Fibroblast of lung (primary cell): ENCODE measurements around the gene PRR23E. TPM values are rescaled to one million over a fixed set of nuclear protein-coding genes. Genes with fewer than 3 reads are reported as not detected.

Experiments used
- DNase-seq, 2 donors: peaks; one replicate each; pipeline versions ENCODE4 v3.0.0 to v3.0.0-alpha.2; 2010; ENCODE audit warnings: low read depth in 2 of 2
- H2AFZ ChIP-seq: 2 replicates; pipeline ENCODE4 v1.5.1; 2012; ENCODE audit warnings: low read length, control low read depth, inconsistent platforms
- H3K27ac ChIP-seq: 2 replicates; pipeline ENCODE4 v1.5.1; 2011; ENCODE audit warnings: low read length, control low read depth; ENCODE audit not compliant: insufficient read depth
- H3K27me3 ChIP-seq: 2 replicates; pipeline ENCODE4 v1.5.1; 2011; ENCODE audit warnings: mild to moderate bottlenecking, low read length; ENCODE audit not compliant: control insufficient read depth, insufficient read depth
- H3K36me3 ChIP-seq: 2 replicates; pipeline ENCODE4 v1.5.1; 2011; ENCODE audit warnings: low read length; ENCODE audit not compliant: control insufficient read depth, insufficient read depth
- H3K4me1 ChIP-seq: 2 replicates; pipeline ENCODE4 v1.5.1; 2011; ENCODE audit warnings: low read length; ENCODE audit not compliant: control insufficient read depth, insufficient read depth; ENCODE audit errors: extremely low read depth
- H3K4me2 ChIP-seq: 2 replicates; pipeline ENCODE4 v1.5.1; 2011; ENCODE audit warnings: low read length, control low read depth; ENCODE audit not compliant: insufficient read depth; ENCODE audit errors: extremely low read depth
- H3K4me3 ChIP-seq, 4 experiments: fragments of 200-600 bp in 1 of 4; sonication (generic) in 1 of 4; replicated peaks in 1 of 4; 2 replicates each; pipeline ENCODE4 v1.5.1; 2011 to 2016; ENCODE audit warnings: low read length in 4 of 4, low read depth in 3 of 4, mild to moderate bottlenecking in 3 of 4, control low read depth in 2 of 4, inconsistent platforms in 1 of 4, mixed read lengths in 1 of 4; ENCODE audit not compliant: insufficient read depth in 1 of 4; ENCODE audit errors: control extremely low read depth in 1 of 4
- H3K79me2 ChIP-seq: 2 replicates; pipeline ENCODE4 v1.5.1; 2012; ENCODE audit warnings: mild to moderate bottlenecking, low read length, inconsistent platforms; ENCODE audit not compliant: control insufficient read depth, insufficient read depth
- H3K9ac ChIP-seq: 2 replicates; pipeline ENCODE4 v1.5.1; 2011; ENCODE audit warnings: mild to moderate bottlenecking, low read length, control low read depth; ENCODE audit not compliant: insufficient read depth
- H3K9me3 ChIP-seq: 2 replicates; pipeline ENCODE4 v1.5.1; 2012; ENCODE audit warnings: low read depth, low read length; ENCODE audit not compliant: control insufficient read depth, insufficient read depth
- H4K20me1 ChIP-seq: 2 replicates; pipeline ENCODE4 v1.5.1; 2011; ENCODE audit warnings: low read length; ENCODE audit not compliant: control insufficient read depth, insufficient read depth; ENCODE audit errors: extremely low read depth
- EZH2 ChIP-seq: IDR thresholded peaks from 2 replicates; pipeline ENCODE4 v1.5.1; 2012; ENCODE audit warnings: low read length, control low read depth, mild to moderate bottlenecking; ENCODE audit errors: missing control alignments
- polyA plus RNA-seq, 2 donors: library from polyadenylated mRNA; depleted of rRNA in 1 of 2; stranded (reverse) in 1 of 2; unstranded in 1 of 2; fragments of >200 nt; gene quantifications; 2 replicates each; pipeline ENCODE4 v1.2.1, GENCODE V29; 2011 to 2012; ENCODE audit warnings: missing spikeins in 1 of 2
- total RNA-seq: library from RNA; depleted of rRNA; stranded (reverse); fragments of >200 nt; gene quantifications from 2 replicates; pipeline ENCODE4 v1.2.1, GENCODE V29; 2014
- TF ChIP-seq, protein P1 (sequence below), 2 donors: IDR thresholded peaks in 1 of 2; conservative IDR thresholded peaks in 1 of 2; 1 replicate in 1 of 2; 2 replicates in 1 of 2; pipeline ENCODE4 v1.5.1; 2011 to 2012; ENCODE audit warnings: low read length in 2 of 2, control low read depth in 1 of 2, inconsistent platforms in 1 of 2, low read depth in 1 of 2, mild to moderate bottlenecking in 1 of 2

PRR23E gene
- total and polyA plus RNA-seq, 2 donors (not counting 1 experiment from before 2014, with no cell fraction given), result not detected

DNA sequence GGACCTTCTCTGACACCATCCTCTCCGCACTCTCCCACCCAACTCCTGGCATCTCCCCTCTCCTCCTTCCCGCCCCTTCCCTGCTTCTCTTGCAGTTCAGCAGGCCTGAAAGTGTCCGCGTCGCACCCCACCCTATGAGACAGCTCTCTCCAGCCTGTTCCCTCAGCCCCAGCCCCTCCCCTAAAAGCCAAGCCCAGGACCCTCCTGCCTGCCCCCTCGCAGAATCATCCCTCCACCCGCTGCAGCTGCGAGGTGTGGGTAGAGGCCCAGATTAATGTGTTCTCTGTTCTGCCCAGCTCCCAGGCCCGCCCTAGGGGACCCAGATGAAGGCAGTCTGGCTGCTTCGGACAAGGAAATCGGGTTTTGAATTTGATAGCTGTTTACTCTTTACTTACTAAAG is 410 bp downstream of the PRR23E start:
- no peak for DNase-seq
- Histone ChIP-seq H3K36me3 (no peaks in the 10 kb centered on the region), H3K9ac (no peak overlapping the region), H3K79me2 (no peaks in the 10 kb centered on the region), H3K9me3 (no peaks in the 10 kb centered on the region), H4K20me1 (no peaks in the 10 kb centered on the region), H3K4me3 (no peak overlapping the region), H3K4me2 (no peak overlapping the region), H2AFZ (no peak overlapping the region), H3K4me1 (no peaks in the 10 kb centered on the region), H3K27me3 (no peaks in the 10 kb centered on the region), H3K27ac (no peak overlapping the region)
- TF ChIP-seq, protein P1, sequence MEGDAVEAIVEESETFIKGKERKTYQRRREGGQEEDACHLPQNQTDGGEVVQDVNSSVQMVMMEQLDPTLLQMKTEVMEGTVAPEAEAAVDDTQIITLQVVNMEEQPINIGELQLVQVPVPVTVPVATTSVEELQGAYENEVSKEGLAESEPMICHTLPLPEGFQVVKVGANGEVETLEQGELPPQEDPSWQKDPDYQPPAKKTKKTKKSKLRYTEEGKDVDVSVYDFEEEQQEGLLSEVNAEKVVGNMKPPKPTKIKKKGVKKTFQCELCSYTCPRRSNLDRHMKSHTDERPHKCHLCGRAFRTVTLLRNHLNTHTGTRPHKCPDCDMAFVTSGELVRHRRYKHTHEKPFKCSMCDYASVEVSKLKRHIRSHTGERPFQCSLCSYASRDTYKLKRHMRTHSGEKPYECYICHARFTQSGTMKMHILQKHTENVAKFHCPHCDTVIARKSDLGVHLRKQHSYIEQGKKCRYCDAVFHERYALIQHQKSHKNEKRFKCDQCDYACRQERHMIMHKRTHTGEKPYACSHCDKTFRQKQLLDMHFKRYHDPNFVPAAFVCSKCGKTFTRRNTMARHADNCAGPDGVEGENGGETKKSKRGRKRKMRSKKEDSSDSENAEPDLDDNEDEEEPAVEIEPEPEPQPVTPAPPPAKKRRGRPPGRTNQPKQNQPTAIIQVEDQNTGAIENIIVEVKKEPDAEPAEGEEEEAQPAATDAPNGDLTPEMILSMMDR (conservative IDR thresholded peaks at IDR 0.05 in 1 of 2, IDR thresholded peaks at IDR 0.05 in 1 of 2; ENCODE audit: low read depth in 1 of 2, low read length in 2 of 2), result no peak
- no peak for TF ChIP-seq EZH2

DNA sequence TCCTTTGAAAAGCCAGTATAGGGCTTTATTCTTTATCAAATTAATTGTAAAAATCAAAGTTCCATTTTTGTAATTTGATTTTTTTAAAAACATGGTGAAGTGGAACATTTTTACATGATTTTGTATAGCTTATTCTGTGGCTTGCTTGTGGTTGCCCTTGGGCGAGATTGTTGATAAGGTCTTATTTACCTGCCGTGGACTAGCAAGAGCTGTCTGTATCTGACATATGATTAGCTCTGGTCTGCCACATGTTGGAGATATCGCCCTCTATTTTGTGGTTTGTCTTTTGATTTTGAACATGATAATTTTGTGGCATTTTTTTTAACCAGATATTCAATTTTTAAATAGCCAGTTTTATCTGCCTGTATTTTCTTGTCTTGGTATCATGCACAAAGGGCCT is 844 bp downstream of the PRR23E start:
- H3K9ac ChIP-seq, result no peak overlapping the region
- no peaks in the 10 kb centered on the region for H4K20me1 ChIP-seq
- H2AFZ ChIP-seq, result no peak overlapping the region
- H3K79me2 ChIP-seq, result no peaks in the 10 kb centered on the region
- no peaks in the 10 kb centered on the region for H3K9me3 ChIP-seq
- H3K36me3 ChIP-seq, result no peaks in the 10 kb centered on the region
- H3K4me2 ChIP-seq, result no peak overlapping the region
- no peaks in the 10 kb centered on the region for H3K4me1 ChIP-seq
- DNase-seq, result no peak
- no peak overlapping the region for H3K4me3 ChIP-seq
- H3K27me3 ChIP-seq, result no peaks in the 10 kb centered on the region
- H3K27ac ChIP-seq, result no peak overlapping the region
- TF ChIP-seq, protein P1 (conservative IDR thresholded peaks at IDR 0.05 in 1 of 2, IDR thresholded peaks at IDR 0.05 in 1 of 2; ENCODE audit: low read depth in 1 of 2, low read length in 2 of 2), result no peak
- no peak for TF ChIP-seq EZH2

DNA sequence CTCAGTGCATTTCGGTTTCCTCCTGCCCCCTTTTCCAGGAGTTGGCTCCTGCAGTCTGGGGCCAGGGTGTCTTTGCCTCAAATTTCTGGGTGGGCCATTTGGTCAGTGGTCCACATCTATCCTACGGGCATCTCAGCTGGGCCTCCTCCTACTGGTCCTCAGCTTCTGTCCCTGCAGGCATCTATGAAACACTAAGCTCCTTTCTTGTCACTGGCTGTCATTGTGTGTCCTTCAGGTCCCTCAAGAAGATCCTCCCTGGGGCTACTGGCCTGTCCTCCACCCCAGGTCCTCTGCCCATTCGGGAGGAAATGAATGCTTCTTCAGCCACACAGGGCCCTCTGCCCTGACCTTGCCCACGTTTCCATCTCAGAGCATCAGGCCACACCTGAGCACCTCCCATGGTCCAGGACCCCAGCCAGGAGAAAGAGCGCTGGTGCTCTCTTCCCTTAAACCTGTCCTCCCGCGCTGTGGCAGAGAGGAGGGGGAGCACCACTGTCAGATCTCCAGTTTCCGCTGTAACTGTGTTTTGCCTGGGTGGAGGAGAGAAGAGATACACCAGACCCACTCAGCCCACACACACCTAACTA is 1.8 kb downstream of the PRR23E start:
- TF ChIP-seq EZH2, result no peak
- TF ChIP-seq, protein P1 (conservative IDR thresholded peaks at IDR 0.05 in 1 of 2, IDR thresholded peaks at IDR 0.05 in 1 of 2; ENCODE audit: low read depth in 1 of 2, low read length in 2 of 2), result no peak
- no peaks in the 10 kb centered on the region for H3K27me3 ChIP-seq
- no peaks in the 10 kb centered on the region for H4K20me1 ChIP-seq
- no peak overlapping the region for H2AFZ ChIP-seq
- no peaks in the 10 kb centered on the region for H3K4me1 ChIP-seq
- H3K79me2 ChIP-seq, result no peaks in the 10 kb centered on the region
- no peaks in the 10 kb centered on the region for H3K36me3 ChIP-seq
- no peak overlapping the region for H3K4me2 ChIP-seq
- H3K9me3 ChIP-seq, result no peaks in the 10 kb centered on the region
- no peak overlapping the region for H3K9ac ChIP-seq
- no peak overlapping the region for H3K4me3 ChIP-seq
- no peak overlapping the region for H3K27ac ChIP-seq
- DNase-seq, result no peak
